Omental fat pad (tissue), 4 donors: ENCODE data around the gene ASTN2. TPM values are rescaled to one million over a fixed set of nuclear protein-coding genes. Genes with fewer than 3 reads are reported as not detected.

Experiments used
- ATAC-seq: fragments of 150-250 bp; one replicate; pipeline ENCODE4 v1.9.1; 2016; ENCODE audit warnings: mild to moderate bottlenecking, moderate library complexity; ENCODE audit not compliant: low FRiP score
- DNase-seq: peaks from one replicate; pipeline ENCODE4 v3.0.0-alpha.2; 2019; ENCODE audit warnings: low spot score
- CTCF ChIP-seq, 3 donors: fragments of 450-650 bp; IDR thresholded peaks; one replicate each; pipeline ENCODE4 v1.5.1; 2016 to 2017; ENCODE audit warnings: antibody characterized with exemption in 3 of 3, mild to moderate bottlenecking in 3 of 3, moderate library complexity in 2 of 3
- total RNA-seq, 4 donors: library from RNA; depleted of rRNA; stranded (reverse); fragments of >200 nt; gene quantifications; one replicate each; pipeline ENCODE4 v1.1.0, GENCODE V29; 2016

ASTN2 gene
- total RNA-seq, 4 donors from 2014 or later = 1.1 to 8.4 (median 3.6) TPM

DNA sequence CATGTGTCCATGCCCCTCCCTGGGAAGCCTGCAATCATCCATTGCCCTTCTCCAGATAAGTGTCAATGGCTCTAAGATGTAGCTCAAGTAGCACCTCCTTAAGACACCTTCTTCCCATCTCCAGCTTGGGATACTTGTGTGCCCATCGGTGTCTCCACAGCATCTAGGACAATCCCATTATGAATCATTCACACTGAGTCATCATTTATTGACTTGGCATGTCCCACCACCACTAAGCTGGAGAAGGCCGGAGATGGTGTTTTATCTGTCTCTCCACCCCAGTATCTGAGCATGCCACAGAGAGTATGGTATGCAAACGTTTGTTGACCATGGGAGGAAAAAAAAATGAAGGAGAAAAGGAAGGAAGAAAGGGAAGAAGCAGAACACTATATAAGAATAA, 385.5 kb downstream of the ASTN2 start:
- DNase-seq = no peak
- no peak for ATAC-seq
- TF ChIP-seq CTCF (IDR thresholded peaks at IDR 0.05) = no peak

DNA sequence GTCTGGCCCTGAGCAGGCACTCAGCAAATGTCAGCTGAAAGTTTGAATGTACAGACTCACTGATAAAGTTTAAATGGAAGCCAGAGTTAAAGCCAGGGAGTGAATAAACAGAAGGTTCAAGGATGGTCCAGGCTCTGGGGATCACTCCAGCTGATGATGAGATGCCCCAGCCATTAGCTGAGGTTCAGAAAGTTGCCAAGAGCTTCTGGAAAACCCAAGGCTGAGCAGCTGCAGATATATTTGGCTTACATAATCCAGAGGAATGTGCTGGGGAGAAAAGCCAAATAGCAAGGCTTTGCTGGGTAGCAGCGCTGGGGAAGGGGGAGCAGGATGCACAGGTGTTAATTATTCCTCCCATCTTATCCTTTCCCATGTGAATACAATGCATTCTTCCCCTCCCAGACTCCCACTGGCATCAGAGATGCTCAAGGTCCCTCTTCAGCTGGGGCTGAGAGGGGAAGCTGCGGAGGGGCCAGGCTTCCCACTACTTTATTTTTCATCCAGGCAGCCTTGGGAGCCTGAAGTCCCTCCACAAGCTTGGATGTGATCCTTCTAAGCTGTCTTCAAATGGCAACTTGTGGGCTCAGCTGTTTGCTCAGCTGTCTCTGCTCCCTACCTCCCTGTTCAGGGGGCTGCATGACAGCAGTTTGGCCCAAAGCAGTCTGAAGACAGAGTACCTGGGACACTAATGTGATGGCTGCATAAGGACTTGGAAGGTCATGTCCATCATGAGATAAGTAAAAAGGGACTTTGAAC, 386.6 kb downstream of the ASTN2 start:
- DNase-seq (no peak), ATAC-seq (no peak)
- TF ChIP-seq CTCF (IDR thresholded peaks at IDR 0.05) = no peak

- no peak for ATAC-seq
- TF ChIP-seq CTCF (IDR thresholded peaks at IDR 0.05) = no peak
- no peak for DNase-seq
Observed at GRCh38 chr9:117021906-117022305, 393.0 kb downstream of the ASTN2 start.

GRCh38 chr9:117018966-117019617, 395.8 kb downstream of the ASTN2 start:
- no peak for TF ChIP-seq CTCF (IDR thresholded peaks at IDR 0.05)
- ATAC-seq (no peak), DNase-seq (no peak)

GRCh38 chr9:117017414-117017985, 397.4 kb downstream of the ASTN2 start:
- ATAC-seq (no peak), DNase-seq (no peak)
- TF ChIP-seq CTCF (IDR thresholded peaks at IDR 0.05) = no peak

- no peak for DNase-seq
- no peak for TF ChIP-seq CTCF (IDR thresholded peaks at IDR 0.05)
- no peak for ATAC-seq
Observed at GRCh38 chr9:117014061-117014460, 400.8 kb downstream of the ASTN2 start.
